Fibroblast of mammary gland (primary cell): ENCODE data around the gene NTM.

ENCODE experiments used
- DNase-seq: peaks from one replicate; pipeline ENCODE4 v3.0.0-alpha.2; 2010; ENCODE audit warnings: low read depth
- H3K4me3 ChIP-seq: 2 replicates; pipeline ENCODE4 v1.5.1; 2011; ENCODE audit warnings: low read depth, mild to moderate bottlenecking, low read length, moderate library complexity; ENCODE audit not compliant: control insufficient read depth
- TF ChIP-seq, protein P1 (sequence below): conservative IDR thresholded peaks from 2 replicates; pipeline ENCODE4 v1.5.1; 2011; ENCODE audit warnings: low read depth, low read length, inconsistent platforms; ENCODE audit not compliant: control insufficient read depth, insufficient read depth

NTM gene

DNA sequence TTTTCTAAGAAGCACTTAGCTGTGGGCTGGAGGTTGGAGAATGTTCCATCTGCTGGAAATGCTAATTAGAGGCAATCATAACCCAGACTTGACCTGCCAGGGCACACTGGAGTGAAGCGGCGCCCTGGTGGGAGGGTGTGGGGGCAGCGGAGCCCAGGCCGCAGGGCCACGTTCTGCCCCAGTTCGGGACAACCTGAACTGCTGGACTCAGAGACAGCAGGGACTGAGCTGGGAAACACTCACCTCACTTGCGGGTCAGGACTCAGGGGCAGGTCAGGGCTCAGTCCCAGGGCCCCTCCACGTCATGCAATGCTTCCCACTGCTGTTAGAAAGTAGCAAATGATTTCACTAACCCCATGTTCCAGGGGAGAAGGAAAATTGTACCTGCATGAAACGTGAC is 316.4 kb downstream of the NTM start:
- DNase-seq: no peak
- TF ChIP-seq, protein P1, sequence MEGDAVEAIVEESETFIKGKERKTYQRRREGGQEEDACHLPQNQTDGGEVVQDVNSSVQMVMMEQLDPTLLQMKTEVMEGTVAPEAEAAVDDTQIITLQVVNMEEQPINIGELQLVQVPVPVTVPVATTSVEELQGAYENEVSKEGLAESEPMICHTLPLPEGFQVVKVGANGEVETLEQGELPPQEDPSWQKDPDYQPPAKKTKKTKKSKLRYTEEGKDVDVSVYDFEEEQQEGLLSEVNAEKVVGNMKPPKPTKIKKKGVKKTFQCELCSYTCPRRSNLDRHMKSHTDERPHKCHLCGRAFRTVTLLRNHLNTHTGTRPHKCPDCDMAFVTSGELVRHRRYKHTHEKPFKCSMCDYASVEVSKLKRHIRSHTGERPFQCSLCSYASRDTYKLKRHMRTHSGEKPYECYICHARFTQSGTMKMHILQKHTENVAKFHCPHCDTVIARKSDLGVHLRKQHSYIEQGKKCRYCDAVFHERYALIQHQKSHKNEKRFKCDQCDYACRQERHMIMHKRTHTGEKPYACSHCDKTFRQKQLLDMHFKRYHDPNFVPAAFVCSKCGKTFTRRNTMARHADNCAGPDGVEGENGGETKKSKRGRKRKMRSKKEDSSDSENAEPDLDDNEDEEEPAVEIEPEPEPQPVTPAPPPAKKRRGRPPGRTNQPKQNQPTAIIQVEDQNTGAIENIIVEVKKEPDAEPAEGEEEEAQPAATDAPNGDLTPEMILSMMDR: no peak
- no peak overlapping the region for H3K4me3 ChIP-seq

DNA sequence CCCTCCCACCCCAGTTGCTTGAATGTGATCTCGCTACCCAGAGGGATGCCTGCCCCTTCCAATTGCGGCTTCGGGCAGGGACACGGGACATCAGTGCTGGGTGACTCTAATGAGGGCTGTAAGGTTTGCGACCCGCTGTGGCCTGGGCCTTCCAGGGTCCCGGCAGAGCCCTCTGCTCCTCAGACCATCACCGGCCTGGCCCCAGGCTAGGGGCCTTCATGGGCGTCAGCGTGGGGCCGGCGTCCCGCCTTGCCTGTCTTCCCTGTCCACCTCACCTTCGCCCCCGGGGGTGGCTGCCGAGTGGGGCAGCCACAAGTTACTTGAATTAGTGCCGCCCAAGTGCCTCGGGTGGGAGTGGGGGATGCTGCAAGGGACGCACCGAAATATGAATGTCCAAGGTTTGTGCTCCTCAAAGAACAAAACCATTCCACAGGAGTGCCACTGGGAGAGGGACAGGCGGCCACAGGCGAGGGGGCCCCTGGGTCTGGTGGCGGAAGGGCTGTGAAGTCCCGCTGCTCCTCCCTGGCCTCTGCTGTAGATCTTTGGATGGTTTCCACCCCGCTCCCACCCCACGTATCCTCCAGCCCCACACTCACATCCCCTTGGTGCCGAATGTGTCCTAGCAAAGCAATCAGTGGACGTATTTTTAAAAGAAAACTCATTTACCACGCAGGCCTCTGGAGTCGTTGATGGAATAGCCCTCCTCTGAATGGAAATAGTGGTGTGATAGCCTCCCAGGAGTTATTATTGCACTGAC is 317.1 kb downstream of the NTM start:
- no peak for DNase-seq
- TF ChIP-seq, protein P1: no peak
- H3K4me3 ChIP-seq: no peak overlapping the region

GRCh38 chr11:131688048-131688693 is 317.8 kb downstream of the NTM start:
- TF ChIP-seq, protein P1: no peak
- peak overlapping the region; percentile 2 for H3K4me3 ChIP-seq
- peak; percentile 40 for DNase-seq

- TF ChIP-seq, protein P1: no peak
- no peak overlapping the region for H3K4me3 ChIP-seq
- DNase-seq: no peak
Observed at GRCh38 chr11:131689049-131689925, 318.9 kb downstream of the NTM start.

DNA sequence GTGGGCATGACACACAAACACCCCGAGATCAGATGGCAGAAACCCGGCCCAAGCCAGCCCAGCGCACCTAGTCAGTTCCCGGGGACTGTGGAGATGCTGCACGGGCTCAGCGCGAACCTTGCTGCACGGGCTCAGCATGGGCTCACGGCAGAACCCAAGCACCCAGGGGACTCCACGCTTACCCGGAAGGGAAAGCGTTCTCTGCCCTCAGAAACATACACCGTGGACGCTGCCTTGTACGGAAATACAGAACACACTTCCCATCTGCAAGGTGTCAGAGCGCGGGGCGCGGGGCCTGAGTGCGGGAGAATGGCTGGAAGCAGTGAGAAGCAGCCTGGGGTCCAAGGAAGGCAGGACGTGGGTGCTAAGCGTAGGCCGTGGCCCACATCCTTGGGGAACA is 319.9 kb downstream of the NTM start:
- no peak for DNase-seq
- TF ChIP-seq, protein P1: no peak
- H3K4me3 ChIP-seq: no peak overlapping the region

- no peak overlapping the region for H3K4me3 ChIP-seq
- TF ChIP-seq, protein P1: no peak
Observed at GRCh38 chr11:131690776-131691175, 320.4 kb downstream of the NTM start.

More at GRCh38 chr11:131690776-131691175, 320.4 kb downstream of the NTM start:
- no peak for DNase-seq
